Effector memory CD8-positive, alpha-beta T cell (primary cell): ENCODE data around the gene CAMTA1.
"Not testable (repeated sequence)": the region's sequence is repeated elsewhere in the genome, so short reads cannot be mapped to it uniquely, and the experiment has no call there.

Experiments
- ATAC-seq: fragments of 150-1000 bp; cut with Tn5 transposase; replicated peaks from 2 replicates; pipeline ENCODE4 v1.10.0; 2021; ENCODE audit warnings: mild to moderate bottlenecking, moderate library complexity
- DNase-seq, 3 experiments: peaks; one replicate each; pipeline ENCODE4 v3.0.0; 2021
- H3K27ac Mint-ChIP-seq, 2 donors: one replicate each; pipeline ENCODE4 v1.8.0; 2022; ENCODE audit warnings: mild to moderate bottlenecking in 2 of 2, mixed read lengths in 2 of 2, moderate library complexity in 2 of 2
- H3K27me3 Mint-ChIP-seq, 2 donors: one replicate each; pipeline ENCODE4 v1.8.0; 2022; ENCODE audit warnings: mixed read lengths in 2 of 2
- H3K36me3 Mint-ChIP-seq: one replicate; pipeline ENCODE4 v1.8.0; 2022; ENCODE audit warnings: mild to moderate bottlenecking, moderate library complexity, mixed read lengths; ENCODE audit not compliant: insufficient read depth
- H3K4me1 Mint-ChIP-seq, 2 donors: one replicate each; pipeline ENCODE4 v1.8.0; 2022; ENCODE audit warnings: low read depth in 2 of 2, mixed read lengths in 2 of 2
- H3K4me3 Mint-ChIP-seq, 2 donors: one replicate each; pipeline ENCODE4 v1.8.0; 2022; ENCODE audit warnings: mild to moderate bottlenecking in 2 of 2, mixed read lengths in 2 of 2, moderate library complexity in 2 of 2
- H3K9me3 Mint-ChIP-seq, 2 donors: one replicate each; pipeline ENCODE4 v1.8.0; 2022; ENCODE audit warnings: mixed read lengths in 2 of 2

Gene CAMTA1

DNA sequence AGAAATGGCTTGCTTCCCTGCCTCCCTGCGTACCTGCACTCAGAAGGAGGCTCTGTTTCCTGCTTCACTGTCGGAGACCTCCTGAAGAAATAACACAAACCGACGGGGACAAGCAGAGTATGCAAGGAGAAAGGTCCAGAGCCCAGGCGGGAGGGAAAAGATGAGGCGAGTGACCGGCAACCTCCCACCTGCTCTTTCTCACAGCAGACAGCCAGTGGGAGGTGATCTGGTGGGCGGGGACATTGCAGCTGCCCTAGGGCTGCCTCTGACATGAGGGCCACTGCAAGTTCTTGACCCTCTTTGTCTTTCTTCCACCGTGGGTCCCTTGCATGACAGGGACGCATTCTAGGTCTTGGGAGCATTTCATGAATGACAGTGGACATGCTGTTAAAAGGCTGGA is 368.2 kb downstream of the CAMTA1 start:
- DNase-seq (no peak), ATAC-seq (no peak)
- Mint-ChIP-seq H3K4me1 (no peaks in the 10 kb centered on the region), H3K4me3 (no peak overlapping the region), H3K9me3 (no peaks in the 10 kb centered on the region), H3K36me3 (no peaks in the 10 kb centered on the region), H3K27ac (no peak overlapping the region), H3K27me3 (peaks cover 11 to 39% of the 10 kb centered on the region in 2 donors)

DNA sequence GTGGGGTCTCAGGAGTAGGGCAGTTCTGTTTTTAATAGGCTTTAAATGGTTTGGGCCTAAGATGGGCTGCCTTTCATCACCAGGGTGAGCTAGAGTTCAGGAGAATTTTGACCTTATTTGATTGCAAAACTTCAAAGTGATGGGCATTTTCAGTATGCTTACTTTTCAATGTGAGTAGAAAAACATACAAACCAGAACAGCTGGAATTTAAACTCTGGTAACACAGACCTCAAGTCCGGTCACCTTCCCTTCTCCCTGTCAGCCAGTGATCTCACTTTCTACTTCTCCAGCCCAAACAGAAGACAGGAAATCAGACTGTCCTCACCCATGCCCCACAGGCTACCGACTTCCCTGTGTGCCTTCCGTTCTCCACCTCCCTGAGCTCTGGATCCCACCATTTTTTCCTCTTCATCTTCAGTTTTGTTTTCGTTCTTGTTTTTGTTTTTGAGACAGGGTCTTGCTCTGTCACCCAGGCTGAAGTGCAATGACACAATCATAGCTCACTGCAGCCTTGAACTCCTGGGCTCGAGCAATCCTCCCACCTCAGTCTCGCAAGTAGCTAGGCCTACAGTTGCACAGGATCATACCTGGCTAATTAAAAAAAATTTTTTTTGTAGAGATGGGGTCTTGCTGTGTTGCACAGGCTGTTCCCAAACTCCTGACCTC is 374.0 kb downstream of the CAMTA1 start:
- Mint-ChIP-seq H3K36me3 (no peaks in the 10 kb centered on the region), H3K27ac (no peak overlapping the region), H3K4me1 (peaks cover 0 to 2% of the 10 kb centered on the region in 2 donors), H3K9me3 (peaks cover 7 to 15% of the 10 kb centered on the region in 2 donors), H3K4me3 (no peak overlapping the region), H3K27me3 (peaks cover 29 to 48% of the 10 kb centered on the region in 2 donors)
- ATAC-seq (no peak), DNase-seq (no peak)

DNA sequence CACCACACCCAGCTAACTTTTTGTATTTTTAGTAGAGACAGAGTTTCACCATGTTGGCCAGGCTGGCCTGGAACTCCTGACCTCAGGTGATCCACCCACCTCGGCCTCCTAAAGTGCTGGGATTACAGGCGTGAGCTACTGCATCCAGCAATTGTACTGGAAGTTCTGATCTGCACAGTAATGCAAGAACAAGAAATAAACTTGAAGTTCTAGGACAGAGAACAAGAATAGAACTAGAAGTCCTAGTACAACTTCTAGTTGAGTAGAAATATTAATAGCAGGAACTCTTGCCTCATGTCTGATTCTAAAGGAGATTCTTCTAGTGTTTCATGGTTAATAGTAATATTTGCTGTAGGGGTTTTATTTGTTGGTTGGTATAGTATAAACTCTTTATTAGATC is 383.3 kb downstream of the CAMTA1 start:
- H3K9me3 Mint-ChIP-seq, H3K4me1 Mint-ChIP-seq: not testable (repeated sequence)

DNA sequence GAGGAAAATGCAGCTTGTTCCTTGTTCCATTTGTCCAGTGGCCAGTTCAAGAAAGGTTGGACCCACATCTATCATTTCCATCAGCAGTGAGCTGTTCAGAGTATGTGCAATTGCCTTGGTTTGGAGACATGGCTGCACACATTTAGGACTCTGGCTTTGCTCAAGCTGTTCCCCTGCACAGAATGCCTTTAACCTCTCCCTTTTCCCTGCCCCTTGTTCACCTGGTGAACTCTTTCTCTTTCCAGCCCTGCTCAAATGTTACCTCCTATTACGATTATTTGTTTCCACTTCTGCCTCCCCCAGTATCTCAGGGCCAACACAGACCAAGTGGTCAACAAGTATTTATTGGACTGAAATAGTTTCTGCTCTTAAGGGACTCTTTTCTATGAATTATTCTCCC is 385.9 kb downstream of the CAMTA1 start:
- H3K4me3 Mint-ChIP-seq = no peak overlapping the region
- H3K27ac Mint-ChIP-seq = no peak overlapping the region
- peaks cover 2% of the 10 kb centered on the region for H3K36me3 Mint-ChIP-seq
- peaks cover 35 to 46% of the 10 kb centered on the region in 2 donors for H3K27me3 Mint-ChIP-seq
- H3K4me1 Mint-ChIP-seq = no peaks in the 10 kb centered on the region
- DNase-seq (no peak), ATAC-seq (no peak)
- H3K9me3 Mint-ChIP-seq = peaks cover 0 to 6% of the 10 kb centered on the region in 2 donors

More for the DNA sequence above, 383.3 kb downstream of the CAMTA1 start:
- H3K36me3 Mint-ChIP-seq, H3K27ac Mint-ChIP-seq, ATAC-seq, H3K4me3 Mint-ChIP-seq, DNase-seq: not testable (repeated sequence)
- H3K27me3 Mint-ChIP-seq = peaks cover 27 to 33% of the 10 kb centered on the region in 2 donors

DNA sequence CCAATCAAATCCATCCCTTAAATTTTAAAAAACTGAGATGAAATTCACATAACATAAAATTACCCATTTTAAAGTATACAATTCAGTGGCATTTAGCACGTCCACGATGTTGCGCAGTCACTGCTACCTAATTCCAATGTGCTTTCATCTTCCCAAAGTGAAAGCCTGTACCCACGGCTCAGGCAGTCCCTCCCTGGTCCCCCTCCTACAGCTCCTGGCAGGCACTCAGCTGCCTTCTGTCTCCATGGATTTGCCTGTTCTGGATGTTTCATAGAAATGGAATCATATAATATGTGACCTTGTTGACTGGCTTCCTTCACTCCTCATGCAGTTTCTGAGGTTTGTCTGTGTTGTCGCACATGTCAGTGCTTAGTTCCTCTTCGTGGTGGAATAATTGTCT is 386.3 kb downstream of the CAMTA1 start:
- no peak for ATAC-seq
- Mint-ChIP-seq H3K4me3 (no peak overlapping the region), H3K27me3 (peaks cover 35 to 50% of the 10 kb centered on the region in 2 donors)

DNA sequence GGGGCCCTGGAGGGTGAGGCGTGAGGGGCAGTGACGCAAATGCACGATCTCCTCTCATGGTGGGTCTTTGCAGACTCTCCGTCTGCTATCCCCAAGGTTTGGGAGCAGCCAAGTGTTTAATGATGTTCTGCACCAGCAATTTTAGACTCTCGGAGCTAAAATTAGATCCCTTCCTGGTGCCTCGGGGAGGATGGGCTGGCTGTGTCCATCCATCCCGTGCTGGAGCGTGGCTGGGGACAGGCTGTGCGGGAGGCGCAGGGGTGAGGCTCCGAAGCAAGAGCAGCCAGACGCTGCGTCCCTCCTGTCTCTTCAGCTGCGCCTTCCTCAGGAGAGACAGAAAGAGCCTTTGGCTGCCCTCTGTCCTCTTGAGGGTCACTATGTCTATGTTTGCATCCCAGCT is 387.6 kb downstream of the CAMTA1 start:
- H3K4me1 Mint-ChIP-seq = no peaks in the 10 kb centered on the region
- peaks cover 3 to 15% of the 10 kb centered on the region in 2 donors for H3K9me3 Mint-ChIP-seq
- no peak for ATAC-seq
- no peak for DNase-seq
- no peak overlapping the region for H3K27ac Mint-ChIP-seq
- no peak overlapping the region for H3K4me3 Mint-ChIP-seq
- peaks cover 42 to 63% of the 10 kb centered on the region in 2 donors for H3K27me3 Mint-ChIP-seq
- no peaks in the 10 kb centered on the region for H3K36me3 Mint-ChIP-seq

More for the DNA sequence above, 386.3 kb downstream of the CAMTA1 start:
- DNase-seq = no peak
- Mint-ChIP-seq H3K27ac (no peak overlapping the region), H3K4me1 (no peaks in the 10 kb centered on the region), H3K9me3 (peaks cover 0 to 6% of the 10 kb centered on the region in 2 donors), H3K36me3 (peaks cover 1% of the 10 kb centered on the region)

DNA sequence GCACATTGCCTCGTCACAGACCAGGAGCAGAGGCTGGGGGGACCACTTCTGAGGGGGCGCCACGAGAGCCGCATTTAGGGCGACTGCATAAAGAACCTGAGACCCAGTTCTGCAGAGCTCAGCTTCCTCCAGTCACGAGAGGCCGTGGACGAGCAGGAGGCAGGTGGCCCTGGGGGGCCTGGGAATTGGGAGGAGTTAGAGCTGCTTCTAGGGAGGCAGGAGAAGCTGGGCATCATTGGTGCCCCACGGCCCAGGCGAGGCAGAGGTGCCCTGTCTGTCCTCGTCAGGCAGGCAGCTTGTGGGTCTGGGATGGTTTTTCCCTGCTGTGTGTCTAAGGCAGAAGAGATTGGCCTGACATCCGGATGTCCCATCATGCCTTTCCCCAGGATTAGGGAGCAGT is 389.3 kb downstream of the CAMTA1 start:
- Mint-ChIP-seq H3K27ac (no peak overlapping the region), H3K4me1 (no peaks in the 10 kb centered on the region), H3K4me3 (no peak overlapping the region), H3K9me3 (peaks cover 8 to 20% of the 10 kb centered on the region in 2 donors), H3K27me3 (peaks cover 47 to 73% of the 10 kb centered on the region in 2 donors), H3K36me3 (no peaks in the 10 kb centered on the region)
- ATAC-seq (no peak), DNase-seq (no peak)

DNA sequence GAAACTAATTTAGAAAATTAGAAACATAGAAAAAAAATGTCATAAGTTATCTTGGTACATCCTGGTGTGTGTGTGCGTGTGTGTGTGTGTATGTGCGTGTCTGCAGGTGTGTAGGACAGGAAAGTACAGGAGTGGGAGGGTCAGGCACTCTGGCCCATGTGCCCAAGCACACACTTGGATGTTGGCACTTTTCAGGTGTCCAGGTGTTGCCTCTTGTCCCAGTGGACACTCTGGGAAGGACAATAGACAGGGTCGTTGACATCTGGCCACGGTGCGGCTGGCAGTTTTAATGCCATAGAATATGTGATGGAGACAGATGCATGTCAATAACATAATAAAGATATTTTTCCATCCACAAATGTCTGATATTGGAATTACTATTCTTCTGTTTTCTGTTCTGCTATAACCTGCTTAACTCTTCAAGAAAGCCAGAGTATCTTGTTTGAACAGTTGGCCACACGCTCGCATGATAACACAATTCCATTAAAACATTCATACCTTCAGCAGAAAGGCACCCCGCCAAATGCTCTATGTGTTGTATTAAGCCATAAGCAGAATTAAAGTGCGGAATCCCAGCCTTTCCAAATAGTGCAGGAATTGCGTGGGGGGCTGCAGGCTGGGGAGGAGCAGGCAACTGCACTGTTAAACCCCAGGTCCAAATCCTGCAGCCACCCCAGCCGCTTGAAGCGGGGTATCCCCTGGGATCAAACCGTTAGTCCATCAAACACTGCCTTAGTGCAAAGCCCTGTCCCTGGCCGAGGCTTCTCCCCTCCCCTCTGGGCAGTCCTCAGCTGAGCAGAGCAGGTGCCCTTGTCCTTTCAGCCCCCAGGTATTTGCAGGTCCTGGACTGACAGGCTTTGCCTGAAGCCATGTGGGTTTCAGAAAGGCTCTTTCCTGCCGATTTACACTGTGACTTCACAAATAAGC is 390.0 kb downstream of the CAMTA1 start:
- H3K4me1 Mint-ChIP-seq = no peaks in the 10 kb centered on the region
- no peak overlapping the region for H3K4me3 Mint-ChIP-seq
- no peak overlapping the region for H3K27ac Mint-ChIP-seq
- ATAC-seq (no peak), DNase-seq (no peak)
- H3K9me3 Mint-ChIP-seq = peaks cover 10 to 20% of the 10 kb centered on the region in 2 donors
- H3K27me3 Mint-ChIP-seq = peaks cover 46 to 72% of the 10 kb centered on the region in 2 donors
- H3K36me3 Mint-ChIP-seq = no peaks in the 10 kb centered on the region

DNA sequence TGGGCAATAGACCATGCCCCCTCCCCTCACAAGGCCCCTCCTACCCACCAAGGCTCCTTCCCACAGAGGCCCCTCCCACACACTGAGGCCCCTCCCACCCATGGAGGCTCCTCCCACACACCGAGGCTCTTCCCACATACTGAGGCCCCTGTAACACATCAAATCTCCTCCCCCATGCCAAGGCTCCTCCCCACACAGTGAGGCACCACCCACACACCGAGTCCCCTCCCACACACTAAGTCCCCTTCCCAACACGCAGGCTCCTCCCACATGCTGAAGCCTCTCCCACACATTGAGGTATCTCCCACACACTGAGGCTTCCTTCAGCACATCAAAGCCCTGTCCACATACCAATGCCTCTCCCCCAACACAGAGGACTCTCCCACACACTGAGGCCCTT is 391.8 kb downstream of the CAMTA1 start:
- H3K27ac Mint-ChIP-seq = no peak overlapping the region
- H3K4me1 Mint-ChIP-seq = no peaks in the 10 kb centered on the region
- H3K4me3 Mint-ChIP-seq = no peak overlapping the region
- peaks cover 11 to 14% of the 10 kb centered on the region in 2 donors for H3K9me3 Mint-ChIP-seq
- peaks cover 31 to 54% of the 10 kb centered on the region in 2 donors for H3K27me3 Mint-ChIP-seq
- ATAC-seq = no peak
- no peaks in the 10 kb centered on the region for H3K36me3 Mint-ChIP-seq
- DNase-seq = no peak

DNA sequence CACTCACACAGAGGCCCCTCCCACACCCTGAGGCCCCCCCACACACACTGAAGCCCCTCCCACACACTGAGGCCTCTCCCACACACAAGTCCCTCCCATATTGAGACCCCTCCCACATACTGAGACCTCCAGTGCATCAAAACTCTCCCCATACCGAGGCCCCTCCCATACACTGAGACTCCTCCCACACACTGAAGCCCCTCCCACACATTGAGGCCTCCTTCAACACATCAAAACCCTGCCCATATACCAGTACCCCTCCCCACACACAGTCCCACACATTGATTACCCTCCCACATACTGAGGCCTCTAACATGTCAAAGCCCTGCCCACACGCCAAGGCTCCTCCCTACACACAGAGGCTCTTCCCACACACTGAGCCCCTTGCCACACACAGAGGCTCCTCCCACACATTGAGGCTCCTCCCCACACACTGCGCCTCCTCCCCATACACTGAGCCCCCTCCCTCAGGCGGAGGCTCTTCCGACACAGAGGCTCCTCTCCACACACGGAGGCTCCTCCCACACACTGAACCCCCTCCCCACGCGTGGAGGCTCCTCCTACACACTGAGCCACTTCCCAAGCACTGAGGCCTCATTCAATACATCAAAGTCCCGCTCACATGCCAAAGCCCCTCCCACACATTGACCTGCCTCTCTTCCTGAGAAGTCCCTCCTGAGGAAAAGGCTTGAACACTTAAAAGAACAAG is 392.3 kb downstream of the CAMTA1 start:
- Mint-ChIP-seq H3K4me1 (no peaks in the 10 kb centered on the region), H3K9me3 (peaks cover 12 to 14% of the 10 kb centered on the region in 2 donors), H3K27ac (no peak overlapping the region), H3K27me3 (peaks cover 27 to 49% of the 10 kb centered on the region in 2 donors), H3K4me3 (no peak overlapping the region), H3K36me3 (no peaks in the 10 kb centered on the region)
- no peak for DNase-seq
- ATAC-seq = no peak

DNA sequence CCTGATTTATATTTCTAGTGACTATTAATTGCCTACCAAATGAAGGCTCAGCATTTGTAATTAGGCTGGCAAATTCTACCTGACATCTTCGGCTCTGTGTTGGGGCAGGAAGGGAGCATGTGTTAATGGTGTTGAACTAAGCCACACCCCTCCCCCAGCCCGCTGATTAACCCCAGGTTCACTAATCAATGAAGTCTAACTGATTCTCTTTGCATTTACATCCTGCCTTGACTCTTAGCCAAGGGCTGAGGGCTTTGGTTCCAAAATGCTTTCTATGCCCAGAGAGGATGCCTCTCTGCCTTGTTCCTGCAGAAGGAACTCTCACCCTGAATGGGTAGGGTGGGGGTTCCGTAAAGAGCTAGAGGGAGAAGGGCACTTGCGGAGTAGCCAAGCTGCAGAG is 393.1 kb downstream of the CAMTA1 start:
- no peaks in the 10 kb centered on the region for H3K36me3 Mint-ChIP-seq
- peaks cover 12 to 14% of the 10 kb centered on the region in 2 donors for H3K9me3 Mint-ChIP-seq
- H3K27ac Mint-ChIP-seq = no peak overlapping the region
- no peak for ATAC-seq
- H3K4me1 Mint-ChIP-seq = no peaks in the 10 kb centered on the region
- no peak for DNase-seq
- H3K4me3 Mint-ChIP-seq = no peak overlapping the region
- peaks cover 35 to 47% of the 10 kb centered on the region in 2 donors for H3K27me3 Mint-ChIP-seq

DNA sequence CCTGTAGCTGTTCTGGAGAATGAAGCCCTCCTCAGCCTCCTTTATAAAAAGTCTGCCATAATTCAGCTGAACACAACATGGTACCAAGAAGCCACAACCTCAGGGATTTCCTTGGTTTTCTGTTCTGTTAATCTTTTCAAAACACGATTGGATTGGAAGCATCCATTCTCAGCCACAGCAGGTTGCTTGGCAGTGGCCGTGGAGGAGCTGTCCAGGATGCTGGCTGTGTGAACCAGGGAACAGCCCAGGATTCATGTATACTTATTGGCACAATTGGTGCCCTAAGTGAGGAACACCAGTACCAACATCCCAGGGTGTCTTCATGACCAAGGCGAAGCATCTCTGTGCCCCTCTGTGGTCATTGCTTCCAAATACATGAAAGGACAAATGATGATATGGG is 393.5 kb downstream of the CAMTA1 start:
- H3K4me1 Mint-ChIP-seq = no peaks in the 10 kb centered on the region
- no peaks in the 10 kb centered on the region for H3K36me3 Mint-ChIP-seq
- no peak for DNase-seq
- no peak for ATAC-seq
- peaks cover 12 to 14% of the 10 kb centered on the region in 2 donors for H3K9me3 Mint-ChIP-seq
- H3K4me3 Mint-ChIP-seq = no peak overlapping the region
- no peak overlapping the region for H3K27ac Mint-ChIP-seq
- peaks cover 37 to 50% of the 10 kb centered on the region in 2 donors for H3K27me3 Mint-ChIP-seq

DNA sequence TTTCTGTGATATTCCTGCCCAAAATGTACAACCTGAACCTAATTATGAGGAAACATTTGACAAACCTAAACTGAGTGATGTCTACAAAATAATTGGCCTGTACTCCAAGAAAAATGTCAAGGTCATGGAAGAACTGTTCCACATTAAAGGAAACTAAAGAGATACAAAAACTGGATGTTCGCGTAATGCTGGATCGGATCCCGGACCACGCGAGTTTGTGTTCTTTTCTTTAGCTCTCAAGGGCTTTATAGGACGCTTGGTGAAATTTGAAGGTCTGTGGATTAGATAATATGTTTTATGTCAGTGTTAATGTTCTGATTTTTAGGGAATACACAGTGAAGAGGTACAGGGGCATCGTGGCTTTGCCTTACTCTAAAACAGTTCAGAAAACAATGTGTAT is 400.5 kb downstream of the CAMTA1 start:
- H3K4me1 Mint-ChIP-seq = no peaks in the 10 kb centered on the region
- peaks cover 14 to 22% of the 10 kb centered on the region in 2 donors for H3K27me3 Mint-ChIP-seq

More for the DNA sequence above, 400.5 kb downstream of the CAMTA1 start:
- DNase-seq (no peak), ATAC-seq (no peak)
- H3K9me3 Mint-ChIP-seq = peaks cover 0 to 2% of the 10 kb centered on the region in 2 donors
- no peak overlapping the region for H3K27ac Mint-ChIP-seq
- H3K4me3 Mint-ChIP-seq = no peak overlapping the region
- H3K36me3 Mint-ChIP-seq = no peaks in the 10 kb centered on the region
